Measurements from ENCODE around the gene AP4S1.
"Not testable (repeated sequence)": the region's sequence is repeated elsewhere in the genome, so short reads cannot be mapped to it uniquely, and the experiment has no call there.

Gene AP4S1

DNA sequence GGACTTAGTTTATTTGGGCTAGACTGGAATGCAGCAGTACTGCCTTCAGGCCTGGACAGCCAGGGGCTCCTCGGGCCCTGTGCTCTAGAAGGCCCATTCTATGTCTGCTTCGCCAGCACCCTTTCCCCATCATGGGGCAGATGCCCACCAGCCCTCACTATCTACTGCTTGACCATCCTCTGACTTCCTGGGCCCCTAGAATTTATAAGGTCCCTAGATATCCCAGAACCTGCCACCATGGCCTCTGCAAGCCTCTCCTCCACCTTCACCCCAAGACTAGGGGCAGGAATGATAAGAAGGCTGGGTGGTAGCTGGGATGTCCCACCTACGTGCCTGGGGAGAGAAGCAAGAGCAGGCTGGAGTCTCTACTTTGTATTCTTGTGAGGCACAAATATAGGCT lies 59.6 kb downstream of the AP4S1 start:
- no peak for DNase-seq (ENCODE audit: low read depth, low spot score)

DNA sequence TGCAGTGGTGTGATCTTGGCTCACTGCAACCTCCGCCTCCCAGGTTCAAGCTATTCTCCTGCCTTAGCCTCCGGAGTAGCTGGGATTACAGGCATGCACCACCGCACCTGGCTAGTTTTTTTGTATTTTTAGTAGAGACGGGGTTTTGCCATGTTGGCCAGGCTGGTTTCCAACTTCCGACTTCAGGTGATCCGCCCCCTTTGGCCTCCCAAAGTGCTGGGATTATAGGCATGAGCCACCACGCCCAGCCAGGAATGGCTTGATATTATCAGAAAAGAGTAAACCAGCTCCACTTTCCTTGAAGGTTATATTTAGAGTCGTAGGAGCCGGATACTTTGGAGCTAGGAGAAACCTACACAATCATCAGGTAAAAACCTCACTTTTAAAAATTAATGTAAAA lies 61.0 kb downstream of the AP4S1 start:
- not testable (repeated sequence) for DNase-seq (ENCODE audit: low read depth, low spot score)

DNA sequence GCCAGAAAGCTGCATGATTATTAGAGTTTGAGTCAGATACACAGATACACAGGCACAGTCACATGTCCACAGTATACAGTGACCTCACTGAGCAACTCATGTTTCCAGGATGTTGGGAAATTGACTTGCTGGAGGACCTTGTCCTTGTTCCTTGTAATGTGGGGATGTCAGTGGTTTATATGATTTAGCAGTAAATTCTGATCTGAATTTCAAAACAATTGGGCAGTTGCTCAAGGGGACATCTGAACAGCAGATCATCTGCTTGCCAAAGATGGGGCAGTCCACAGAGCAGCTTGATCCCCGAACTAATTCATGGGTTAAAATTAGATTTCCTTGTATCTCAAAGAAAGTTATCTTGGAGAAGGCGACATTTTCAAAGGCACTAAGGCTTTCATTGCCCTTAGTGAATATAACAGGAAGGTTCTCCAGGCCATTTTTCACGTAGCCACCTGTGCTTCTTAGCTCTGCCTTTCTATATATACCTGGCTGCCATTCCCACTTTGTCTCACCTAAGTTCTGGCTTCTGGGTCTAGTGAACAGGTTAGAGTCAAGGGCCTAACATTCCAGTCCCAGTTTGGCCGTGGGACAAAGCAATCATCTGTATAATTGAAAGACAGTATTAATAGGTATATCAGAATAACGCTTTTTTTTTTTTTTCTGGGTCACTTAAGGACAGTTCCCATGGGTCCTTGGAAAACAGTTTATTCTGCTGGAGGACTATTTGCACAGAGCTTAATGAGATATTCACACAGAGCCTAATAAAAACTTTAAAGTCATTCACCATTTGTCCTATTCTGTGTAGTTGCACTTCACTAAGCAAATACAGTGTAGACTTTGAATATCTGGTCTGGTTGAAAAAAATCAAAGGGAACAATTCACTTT lies 65.7 kb downstream of the AP4S1 start:
- DNase-seq (ENCODE audit: low read depth, low spot score), result peak; percentile 52

DNA sequence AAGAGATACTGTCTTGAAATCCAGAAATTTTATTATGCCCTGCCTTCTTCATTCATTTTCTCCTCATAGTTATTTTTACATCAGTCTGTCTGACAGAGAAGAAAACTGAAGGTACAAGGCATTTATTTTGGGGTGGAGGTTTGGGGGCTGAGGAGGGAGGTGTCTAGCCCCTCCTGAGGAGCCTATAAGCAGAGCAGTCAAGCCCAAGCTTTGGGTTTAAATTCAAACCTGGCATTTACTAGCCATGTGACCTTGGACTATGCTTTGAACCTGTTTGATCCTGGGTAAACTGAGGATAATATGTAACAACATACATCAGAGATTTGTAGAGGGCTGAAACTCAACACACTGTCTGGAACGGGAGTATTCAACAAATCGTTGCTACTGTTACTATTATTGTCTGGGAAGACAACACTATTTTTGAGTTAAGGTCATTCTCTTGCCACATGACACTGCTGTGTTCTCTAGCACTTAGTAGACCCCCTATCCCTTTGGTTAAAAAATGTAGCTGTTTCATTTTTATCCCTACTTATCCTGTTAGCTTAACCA lies 66.8 kb downstream of the AP4S1 start:
- DNase-seq (ENCODE audit: low read depth, low spot score), result no peak

DNA sequence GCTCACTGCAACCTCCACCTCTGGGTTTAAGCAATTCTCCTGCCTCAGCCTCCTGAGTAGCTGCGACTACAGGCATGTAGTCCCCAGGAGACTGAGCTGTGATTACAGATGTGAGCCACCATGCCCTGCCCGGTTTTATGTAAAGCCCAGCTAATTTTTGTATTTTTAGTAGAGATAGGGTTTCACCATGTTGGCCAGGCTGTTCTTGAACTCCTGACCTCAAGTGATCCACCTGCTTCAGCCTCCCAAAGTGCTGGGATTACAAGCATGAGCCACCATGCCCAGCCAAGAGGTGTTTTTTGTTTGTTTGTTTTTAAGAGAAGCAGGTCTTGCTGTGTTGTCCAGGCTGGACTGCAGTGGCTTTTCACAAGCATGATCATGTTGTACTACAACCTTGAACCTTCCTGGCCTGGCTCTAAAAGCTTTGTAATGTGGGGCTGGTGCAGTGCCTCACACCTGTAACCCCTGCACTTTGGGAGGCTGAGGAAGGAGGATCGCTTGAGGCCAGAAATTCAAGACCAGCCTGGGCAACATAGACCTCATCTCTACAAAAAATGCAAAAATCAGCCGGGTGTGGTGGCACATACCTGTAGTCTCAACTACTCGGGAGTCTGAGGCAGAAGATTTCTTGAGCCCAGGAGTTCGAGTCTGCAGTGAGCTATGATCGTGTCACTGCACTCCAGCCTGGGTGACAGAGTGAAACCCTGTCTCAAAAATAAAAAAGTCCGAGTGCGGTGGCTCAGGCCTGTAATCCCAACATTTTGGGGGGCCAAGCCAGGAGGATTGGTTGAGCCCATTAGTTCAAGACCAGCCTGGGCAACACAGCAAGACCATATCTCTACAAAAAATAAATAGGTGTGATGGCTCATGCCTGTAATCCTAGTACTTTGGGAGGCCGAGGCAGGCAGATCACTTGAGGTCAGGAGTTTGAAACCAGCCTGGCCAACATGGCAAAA lies 68.7 kb downstream of the AP4S1 start:
- not testable (repeated sequence) for DNase-seq (ENCODE audit: low read depth, low spot score)

DNA sequence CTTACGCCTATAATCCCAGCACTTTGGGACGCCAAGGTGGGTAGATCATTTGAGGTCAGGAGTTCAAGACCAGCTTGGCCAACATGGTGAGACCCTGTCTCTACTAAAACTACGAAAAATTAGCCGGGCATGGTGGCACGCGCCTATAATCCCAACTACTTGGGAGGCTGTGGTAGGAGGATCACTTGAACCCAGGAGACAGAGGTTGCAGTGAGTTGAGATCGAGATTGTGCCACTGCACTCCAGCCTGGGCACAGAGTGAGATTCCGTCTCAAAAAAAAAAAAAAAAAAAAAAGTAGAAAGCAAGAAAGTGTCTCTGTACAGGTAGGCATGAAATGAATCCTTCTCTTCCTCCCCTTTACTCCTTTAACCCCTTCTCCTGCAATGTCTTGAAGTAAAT lies 70.4 kb downstream of the AP4S1 start:
- not testable (repeated sequence) for DNase-seq (ENCODE audit: low read depth, low spot score)

DNA sequence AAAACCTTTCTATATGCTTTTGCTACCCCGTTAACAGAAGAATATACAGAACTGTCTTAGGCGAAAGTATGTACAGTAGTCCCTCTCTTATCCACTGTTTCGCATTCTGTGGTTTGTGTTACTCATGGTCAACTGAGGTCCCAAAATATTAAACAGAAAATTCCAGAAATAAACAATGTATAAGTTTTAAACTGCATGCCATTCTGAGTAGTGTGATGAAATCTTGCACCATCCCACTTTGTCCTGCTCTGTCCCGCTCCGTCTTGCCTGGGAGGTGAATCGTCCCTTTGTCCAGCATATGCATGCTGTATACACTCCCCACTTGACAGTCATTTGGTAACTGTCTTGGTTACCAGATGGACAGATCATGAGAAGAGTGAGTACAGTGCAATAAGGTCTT lies 70.8 kb downstream of the AP4S1 start:
- no peak for DNase-seq (ENCODE audit: low read depth, low spot score)

DNA sequence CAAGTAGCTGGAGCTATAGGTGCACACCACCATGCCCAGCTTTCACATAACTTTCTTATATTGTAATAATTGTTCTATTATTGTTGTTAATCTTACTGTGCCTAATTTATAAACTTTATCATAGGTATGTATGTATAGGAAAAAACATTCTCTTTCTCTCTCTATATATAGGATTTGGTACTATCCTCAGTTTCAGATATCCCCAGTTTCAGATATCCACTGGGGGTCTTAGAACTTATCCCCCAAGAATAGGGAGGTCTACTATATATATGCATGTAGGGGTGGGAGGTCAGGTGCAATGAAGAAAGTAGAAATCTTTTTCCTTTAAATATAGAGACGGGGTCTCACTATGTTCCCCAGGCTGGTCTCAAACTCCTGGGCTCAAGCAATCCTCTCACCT lies 71.6 kb downstream of the AP4S1 start:
- DNase-seq (ENCODE audit: low read depth, low spot score), result no peak

DNA sequence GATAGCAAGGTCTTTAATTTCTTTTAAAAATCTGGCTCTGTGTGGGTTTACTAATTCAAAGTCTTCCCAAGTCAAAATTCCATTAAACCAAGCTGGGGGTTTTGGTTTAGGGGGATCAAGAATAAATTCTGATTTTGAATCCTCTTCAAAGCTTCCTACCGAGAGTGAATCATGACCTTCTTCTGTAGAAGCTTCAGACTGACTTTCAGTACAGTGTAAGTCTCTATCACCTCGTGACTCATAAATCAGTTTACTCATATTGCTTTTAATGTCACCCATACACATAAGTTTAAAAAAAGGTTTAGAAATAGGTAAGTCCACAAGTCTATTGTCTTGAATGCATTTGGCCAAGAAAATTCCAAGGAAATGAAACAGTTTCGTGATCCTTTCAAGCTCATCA lies 81.3 kb downstream of the AP4S1 start:
- DNase-seq (ENCODE audit: low read depth, low spot score), result no peak

DNA sequence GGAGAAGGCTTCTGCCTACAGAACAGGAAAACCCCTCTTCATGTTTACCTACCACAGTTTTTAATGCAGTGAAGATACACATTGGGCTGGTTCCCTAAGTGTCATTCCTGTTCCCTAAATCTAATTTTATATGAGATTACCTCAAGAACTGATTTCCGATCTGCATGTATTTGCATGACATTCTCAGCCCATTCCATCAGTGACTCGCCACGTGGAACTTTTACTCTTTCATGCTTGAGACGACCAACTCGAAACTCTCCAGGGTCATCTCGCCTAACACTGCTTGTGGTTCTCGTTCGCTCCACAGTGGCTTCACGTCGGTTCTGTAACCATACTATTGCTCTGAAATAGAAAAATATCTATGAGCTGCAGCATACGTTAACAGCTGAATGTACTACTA lies 83.8 kb downstream of the AP4S1 start:
- DNase-seq (ENCODE audit: low read depth, low spot score), result no peak

DNA sequence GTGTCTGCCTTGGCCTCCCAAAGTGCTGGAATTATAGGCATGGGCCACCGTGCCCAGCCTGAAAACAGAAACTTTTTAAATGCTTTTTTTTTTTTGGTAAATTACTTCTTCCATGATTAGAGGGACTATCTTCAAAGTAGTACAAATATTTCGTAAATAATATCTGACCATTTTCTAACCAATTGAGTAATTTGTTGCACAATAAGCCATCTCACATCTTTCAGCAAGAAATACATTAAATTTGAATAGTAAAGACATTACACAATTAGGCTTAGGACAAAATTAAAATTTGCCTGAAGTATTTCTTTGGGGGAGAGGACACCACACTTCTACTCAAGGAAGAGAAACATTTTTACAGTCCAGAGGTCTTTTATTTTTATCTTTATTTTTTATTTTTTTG lies 85.4 kb downstream of the AP4S1 start:
- no peak for DNase-seq (ENCODE audit: low read depth, low spot score)

DNA sequence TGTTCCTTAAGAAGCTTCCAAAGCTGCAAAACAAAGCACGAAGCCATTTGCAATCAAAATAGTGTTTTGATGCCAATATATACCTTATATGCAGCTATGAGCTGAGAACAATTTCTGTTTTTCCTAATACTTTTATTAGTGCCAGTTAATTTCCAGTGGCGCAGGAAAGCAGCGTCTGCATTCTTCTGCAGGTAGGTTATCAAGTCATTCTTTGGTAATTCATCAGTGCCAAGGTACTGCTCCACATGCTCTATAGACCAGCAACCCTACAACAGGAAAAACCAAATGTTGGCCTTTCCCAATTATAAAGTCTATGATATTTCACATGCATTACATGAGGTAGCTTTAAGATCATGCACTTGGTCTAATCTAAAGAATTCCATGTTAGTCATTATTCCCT lies 88.3 kb downstream of the AP4S1 start:
- no peak for DNase-seq (ENCODE audit: low read depth, low spot score)

DNA sequence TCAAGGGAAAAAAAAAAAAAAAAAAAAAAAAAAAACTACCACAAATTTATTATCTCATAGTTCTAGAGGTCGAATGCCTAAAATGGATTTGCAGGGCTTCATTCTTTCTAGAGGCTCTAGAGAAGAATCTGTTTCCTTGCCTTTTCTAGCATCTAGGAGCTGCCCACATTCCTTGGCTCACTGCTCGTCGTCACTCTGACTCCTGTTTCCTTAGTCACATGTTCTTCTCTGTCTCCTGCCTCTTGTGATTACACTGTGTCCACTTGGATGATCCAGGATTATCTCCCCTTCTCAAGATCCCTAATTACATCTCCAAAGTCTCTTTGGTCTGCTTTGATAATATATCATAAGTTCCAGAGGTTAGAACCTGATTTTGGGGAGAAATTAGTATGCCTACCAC lies 93.4 kb downstream of the AP4S1 start:
- DNase-seq (ENCODE audit: low read depth, low spot score), result peak; percentile 10

DNA sequence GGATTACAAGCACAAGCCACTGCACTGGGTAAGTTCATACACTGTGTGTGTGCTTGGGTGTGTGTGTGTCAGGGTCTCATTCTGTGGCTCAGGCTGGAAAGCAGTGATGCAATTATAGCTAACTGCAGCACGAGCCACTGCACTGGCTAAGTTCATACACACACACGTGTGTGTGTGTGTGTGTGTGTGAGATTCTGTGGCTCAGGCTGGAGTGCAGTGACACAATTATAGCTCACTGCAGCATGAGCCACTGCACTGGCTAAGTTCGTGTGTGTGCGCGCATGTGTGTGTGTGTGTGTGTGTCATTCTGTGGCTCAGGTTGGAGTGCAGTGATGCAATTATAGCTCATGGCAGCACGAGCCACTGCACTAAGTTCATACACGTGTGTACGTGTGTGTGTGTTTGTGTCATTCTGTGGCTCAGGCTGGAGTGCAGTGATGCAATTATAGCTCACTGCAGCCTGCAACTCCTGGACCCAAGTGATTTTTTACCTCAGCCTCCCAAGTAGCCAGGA lies 96.7 kb downstream of the AP4S1 start:
- DNase-seq (ENCODE audit: low read depth, low spot score), result peak; percentile 29

DNA sequence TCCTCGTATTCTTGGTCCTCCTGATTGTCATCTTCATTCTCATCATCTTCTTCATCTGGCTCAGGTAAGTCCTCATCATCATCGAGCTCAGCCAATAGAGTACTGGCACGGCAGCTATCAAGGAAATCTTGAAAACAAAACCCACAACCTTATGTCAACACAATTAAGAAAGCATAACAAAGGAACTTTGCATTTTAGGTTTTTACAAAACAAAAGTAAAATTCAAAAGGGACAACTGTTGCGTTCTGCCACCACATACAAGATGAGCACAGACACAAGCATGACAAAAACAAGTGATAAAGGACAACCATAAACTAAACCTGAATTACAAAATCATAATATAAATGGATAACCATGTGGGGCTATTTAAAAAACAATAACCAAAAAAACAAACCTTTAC lies 97.5 kb downstream of the AP4S1 start:
- no peak for DNase-seq (ENCODE audit: low read depth, low spot score)

DNA sequence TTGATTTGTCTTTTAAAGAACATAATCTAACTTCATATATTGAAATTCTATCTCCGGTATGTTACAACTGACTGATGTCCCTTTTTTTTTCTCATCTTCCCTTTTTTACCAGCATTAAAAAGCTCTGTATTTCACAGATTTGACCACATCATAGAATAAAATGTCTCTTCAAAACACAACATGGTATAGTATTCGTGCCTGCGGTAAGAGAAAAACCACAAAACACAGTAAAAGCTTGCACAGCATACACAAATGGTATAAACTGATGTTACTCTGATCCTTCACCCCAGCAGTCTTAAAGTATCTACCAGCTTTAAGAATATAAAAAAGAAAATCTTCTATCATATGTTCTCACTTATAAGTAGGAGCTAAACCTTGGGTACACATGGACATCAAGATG lies 98.7 kb downstream of the AP4S1 start:
- DNase-seq (ENCODE audit: low read depth, low spot score), result no peak

DNA sequence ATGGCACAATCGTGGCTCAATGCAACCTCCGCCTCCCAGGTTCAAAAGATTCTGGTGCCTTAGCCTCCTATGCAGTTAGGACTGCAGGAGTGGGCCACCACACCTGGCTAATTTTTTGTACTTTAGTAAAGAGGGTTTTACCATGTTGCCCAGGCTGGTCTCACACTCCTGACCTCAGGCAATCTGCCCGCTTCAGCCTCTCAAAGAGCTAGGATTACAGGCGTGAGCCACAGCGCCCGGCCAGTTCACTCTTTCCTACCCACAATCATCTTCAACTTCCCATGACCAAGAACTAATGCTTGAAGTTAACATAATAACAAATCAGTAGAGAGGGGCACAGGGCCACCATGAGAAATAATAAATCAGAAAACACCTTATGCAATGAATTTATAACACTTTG lies 99.8 kb downstream of the AP4S1 start:
- DNase-seq (ENCODE audit: low read depth, low spot score), result no peak

DNA sequence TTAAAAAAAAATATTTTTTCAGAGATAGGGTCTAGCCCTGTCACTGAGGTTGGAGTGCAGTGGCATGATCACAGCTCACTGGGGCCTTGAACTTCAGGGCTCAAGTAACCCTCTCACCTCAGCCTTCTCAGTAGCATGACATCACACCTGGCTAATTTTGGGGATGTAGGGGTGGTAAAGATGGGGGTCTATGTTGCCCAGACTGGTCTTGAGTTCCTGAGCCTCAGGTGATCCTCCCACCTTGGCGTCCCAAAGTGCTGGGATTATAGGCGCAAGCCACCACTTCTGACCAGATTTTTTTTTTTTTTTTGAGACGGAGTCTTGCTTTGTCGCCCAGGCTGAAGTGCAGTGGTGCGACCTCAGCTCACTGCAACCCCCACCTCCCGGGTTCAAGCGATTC lies 101.2 kb downstream of the AP4S1 start:
- no peak for DNase-seq (ENCODE audit: low read depth, low spot score)

DNA sequence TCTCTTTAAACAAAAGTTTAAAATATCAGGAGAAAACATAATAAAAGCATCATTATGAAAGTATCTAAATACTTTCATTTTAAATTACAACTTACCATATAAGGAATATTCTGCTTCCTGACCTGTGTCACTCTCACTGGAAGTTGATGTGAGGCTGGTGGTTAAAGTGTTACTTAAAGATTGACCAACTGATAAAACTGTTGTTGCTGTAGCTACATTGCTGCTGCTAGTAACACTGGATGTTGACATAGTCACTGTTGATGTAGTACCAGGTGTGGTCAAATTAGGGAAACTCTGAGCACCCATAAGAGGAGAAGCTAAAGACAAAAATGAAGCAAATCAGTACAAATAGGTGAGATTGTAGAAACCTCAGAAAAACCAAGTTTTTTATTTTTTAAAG lies 102.2 kb downstream of the AP4S1 start:
- DNase-seq (ENCODE audit: low read depth, low spot score), result no peak

DNA sequence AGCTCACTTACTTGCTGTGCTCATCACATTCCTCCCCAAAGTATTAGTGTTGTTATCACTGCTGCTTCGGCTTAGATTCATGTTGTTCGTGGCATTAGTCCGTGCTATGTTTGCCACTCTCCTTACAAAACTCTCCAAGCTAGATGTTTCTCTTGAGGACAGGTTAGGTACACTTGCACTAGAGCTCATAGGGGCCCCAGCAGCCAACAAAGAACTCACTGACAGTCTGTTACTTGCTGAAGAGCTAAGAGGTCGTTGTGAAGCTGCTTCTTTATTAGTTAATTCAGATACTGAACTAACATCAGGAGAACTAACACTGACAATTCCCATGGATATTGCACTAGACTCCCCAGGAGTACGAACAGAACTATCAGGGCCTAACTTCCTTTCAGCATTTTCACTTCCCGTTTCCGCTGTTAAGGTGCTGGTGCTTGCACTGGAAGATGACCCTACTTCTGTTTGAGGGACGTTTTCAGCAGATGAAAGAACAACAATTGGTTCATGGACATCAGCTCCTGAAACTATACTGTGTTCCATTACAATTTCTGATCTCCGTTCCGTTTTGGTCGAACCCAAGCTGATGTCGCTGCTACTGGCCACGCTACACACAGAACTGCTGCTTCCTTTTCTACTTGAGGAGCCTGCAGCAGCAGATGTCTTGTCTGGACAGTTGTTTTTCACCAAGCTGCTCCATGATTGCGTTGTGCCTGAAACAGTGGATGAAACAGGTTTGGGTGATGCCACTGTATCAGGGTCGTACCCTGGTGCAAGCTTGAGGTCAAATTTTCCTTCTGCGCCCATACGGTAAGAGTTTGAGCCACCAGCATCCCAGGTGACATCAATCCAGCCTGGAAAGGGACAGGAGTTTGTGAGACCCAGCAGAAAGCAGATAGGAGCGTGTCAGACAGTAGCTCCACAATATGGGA lies 103.4 kb downstream of the AP4S1 start:
- no peak for DNase-seq (ENCODE audit: low read depth, low spot score)

DNA sequence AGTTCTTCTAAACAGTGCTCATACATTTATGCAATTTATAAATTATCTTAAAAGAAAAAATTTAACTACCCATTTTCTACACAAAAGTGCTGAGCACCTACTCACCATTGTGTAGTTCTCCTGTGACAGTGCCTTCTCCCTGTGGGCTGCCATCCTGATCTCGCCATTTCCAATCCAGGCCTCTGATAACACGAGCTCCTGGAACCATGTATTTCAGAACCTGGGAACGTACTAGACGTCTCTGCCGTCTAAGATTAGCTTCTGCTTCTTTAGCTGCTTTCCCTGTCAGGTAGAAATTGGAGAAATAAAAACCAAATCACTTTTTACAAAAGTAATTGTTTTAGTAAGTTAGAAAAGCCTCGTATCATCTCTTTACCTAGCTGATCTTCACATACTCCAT lies 107.7 kb downstream of the AP4S1 start:
- no peak for DNase-seq (ENCODE audit: low read depth, low spot score)
